GM19468 (cell line): ENCODE data around the gene RNF39.
A peak's percentile ranks its signal among the peaks of the same experiment; 100 is the strongest.
"Not testable (repeated sequence)": the region's sequence is repeated elsewhere in the genome, so short reads cannot be mapped to it uniquely, and the experiment has no call there.

Source experiments
- ATAC-seq: cut with Tn5 transposase; IDR thresholded peaks from one replicate; pipeline ENCODE4 v1.9.1; 2021; ENCODE audit warnings: mild to moderate bottlenecking, moderate library complexity, moderate number of reproducible peaks; ENCODE audit not compliant: unreplicated experiment; ENCODE audit errors: extremely low read depth

Gene RNF39, protein sequence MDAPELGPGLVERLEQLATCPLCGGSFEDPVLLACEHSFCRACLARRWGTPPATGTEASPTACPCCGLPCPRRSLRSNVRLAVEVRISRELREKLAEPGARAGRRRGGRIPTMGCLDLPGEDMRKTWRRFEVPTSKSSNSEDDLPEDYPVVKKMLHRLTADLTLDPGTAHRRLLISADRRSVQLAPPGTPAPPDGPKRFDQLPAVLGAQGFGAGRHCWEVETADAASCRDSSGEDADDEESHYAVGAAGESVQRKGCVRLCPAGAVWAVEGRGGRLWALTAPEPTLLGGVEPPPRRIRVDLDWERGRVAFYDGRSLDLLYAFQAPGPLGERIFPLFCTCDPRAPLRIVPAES

DNA sequence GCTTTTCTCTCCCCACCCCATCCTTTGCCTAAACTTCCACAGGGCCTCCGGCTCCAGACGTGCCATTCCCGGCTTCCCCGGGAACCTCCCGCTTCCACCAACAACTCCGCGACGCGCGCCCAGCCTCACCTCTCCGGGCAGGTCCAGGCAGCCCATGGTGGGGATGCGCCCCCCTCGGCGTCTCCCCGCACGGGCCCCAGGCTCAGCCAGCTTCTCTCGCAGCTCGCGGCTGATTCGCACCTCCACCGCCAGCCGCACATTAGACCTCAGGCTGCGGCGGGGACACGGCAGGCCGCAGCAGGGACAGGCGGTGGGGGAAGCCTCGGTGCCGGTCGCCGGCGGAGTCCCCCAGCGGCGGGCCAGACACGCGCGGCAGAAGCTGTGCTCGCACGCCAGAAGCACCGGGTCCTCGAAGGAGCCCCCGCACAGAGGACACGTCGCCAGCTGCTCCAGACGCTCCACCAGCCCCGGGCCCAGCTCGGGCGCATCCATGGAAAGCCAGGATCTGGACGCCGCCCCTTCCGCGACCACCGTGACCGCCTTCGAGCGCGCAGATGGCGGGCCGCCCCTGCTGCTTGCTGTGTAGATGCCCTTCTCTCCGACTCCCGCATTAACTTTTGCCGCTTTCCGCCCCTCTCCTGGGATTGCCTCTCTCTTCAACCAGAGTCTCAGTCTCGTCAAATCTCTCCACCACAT is at the start of gene RNF39:
Gene RNF39 (minus strand): TSS at position 676 of the 696 bp plus-strand sequence. CDS start 184 bp downstream, at position 492.
- no peak for ATAC-seq

DNA sequence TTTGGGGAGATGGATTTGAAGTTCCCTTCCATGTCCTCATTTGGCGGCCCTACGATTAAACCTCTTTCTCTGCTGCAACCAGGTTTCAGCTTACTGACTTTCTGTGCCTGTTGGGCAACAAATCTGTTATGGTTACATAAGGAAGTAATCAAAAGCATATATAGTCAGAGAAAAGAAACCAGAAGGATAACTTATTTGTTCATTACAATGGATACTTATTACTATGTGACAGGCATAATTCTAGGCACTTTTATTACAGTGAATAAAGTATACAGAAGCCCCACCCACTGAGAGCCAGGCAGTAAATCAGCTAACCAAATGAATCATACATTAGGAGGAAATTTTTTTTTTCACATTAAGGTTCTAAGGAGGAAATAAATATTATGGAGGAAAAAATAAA is 46.9 kb upstream of the RNF39 start:
- no peak for ATAC-seq

DNA sequence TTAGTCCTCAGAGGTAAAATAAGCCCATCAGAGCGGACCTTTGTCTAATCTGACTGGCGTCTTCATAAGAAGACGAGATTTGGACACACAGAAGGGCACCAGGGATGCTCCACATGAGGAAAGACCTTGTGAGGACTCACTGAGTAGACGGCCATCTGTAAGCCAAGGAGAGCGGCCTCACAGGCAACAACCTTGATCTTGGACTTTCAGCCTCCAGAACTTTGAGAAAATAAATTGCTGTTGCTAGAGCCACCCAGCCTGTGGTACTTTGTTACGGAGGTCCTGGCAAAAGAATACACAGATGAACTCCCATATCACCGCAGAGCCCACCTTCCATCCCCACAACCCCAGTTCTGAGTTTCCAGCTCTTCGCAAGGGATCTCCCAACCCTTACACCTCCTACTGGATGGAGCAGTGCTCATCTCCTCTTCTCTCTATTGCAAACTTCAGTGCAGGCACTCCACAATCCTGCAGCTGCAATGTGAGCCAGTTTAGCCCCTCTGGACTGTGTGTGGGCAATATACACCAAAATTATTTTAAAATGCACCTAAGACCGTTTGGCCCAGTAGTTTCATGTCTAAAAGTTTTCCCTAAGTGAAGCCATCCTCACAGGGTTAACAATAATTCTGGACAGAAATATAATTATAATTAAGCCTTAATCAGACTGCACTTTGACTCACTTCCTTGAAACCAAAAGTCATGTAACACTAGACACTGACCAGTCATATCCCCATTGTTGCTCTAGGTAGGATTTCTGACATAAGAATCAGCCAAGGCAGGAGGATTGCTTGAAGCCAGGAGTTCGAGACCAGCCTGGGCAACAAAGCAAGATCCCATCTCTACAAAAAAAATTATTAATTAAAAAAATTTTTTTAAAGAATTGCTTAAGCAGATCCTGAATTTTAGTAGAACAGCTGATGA is 46.1 kb upstream of the RNF39 start:
- no peak for ATAC-seq

DNA sequence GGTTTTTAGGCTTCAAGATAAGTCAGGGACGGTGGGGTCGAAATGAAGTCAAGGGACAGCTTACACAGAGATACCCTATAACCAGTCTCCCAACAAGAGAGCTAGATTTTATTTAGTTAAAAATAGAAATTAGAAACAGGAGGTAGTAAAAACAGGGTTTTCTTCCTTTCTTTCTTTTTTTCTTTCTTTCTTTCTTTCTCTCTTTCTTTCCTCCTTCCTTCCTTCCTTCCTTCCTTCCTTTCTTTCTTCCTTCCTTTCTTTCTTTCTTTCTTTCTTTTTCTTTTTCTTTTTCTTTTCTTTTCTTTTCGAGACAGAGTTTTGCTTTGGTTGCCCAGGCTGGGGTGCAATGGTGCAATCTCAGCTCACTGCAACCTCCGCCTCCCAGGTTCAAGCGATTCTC is 43.1 kb upstream of the RNF39 start:
- ATAC-seq, result not testable (repeated sequence)

DNA sequence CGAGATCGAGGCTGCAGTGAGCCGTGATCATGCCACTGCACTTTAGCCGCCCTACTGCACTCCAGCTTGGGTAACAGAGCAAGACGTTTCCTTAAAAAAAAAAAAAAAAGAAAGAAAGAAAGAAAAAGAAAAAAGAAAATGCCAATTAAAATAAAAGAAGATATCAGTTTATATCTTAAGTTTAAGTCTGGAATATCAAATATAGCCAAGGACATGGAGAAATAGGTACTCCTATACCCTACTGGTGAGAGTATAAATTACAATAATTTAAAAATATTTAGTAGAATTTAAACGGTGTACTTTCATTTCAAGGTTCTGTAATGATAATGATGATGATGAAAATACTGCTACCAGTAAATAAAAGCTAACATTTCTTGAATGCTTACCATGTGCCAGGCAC is 41.2 kb upstream of the RNF39 start:
- ATAC-seq, result no peak

DNA sequence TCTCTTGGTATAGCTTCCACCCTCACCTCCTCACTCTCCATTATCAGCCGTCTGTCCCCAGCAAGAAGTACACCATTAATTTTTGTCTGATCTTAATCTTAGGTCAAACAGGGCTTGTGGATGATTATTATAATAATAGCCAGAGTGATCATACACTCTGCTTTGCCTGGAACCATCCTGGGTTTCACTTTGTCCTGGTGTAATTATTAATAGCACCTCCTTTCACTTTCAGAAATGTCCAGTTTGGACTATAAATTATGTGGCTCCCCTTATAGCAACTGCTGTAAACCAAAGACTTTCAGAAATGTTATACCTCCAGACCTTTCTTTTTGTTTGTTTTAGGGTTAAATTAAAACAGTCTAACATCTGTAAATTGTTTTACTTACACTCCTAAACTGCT is 38.3 kb upstream of the RNF39 start:
- ATAC-seq, result no peak

DNA sequence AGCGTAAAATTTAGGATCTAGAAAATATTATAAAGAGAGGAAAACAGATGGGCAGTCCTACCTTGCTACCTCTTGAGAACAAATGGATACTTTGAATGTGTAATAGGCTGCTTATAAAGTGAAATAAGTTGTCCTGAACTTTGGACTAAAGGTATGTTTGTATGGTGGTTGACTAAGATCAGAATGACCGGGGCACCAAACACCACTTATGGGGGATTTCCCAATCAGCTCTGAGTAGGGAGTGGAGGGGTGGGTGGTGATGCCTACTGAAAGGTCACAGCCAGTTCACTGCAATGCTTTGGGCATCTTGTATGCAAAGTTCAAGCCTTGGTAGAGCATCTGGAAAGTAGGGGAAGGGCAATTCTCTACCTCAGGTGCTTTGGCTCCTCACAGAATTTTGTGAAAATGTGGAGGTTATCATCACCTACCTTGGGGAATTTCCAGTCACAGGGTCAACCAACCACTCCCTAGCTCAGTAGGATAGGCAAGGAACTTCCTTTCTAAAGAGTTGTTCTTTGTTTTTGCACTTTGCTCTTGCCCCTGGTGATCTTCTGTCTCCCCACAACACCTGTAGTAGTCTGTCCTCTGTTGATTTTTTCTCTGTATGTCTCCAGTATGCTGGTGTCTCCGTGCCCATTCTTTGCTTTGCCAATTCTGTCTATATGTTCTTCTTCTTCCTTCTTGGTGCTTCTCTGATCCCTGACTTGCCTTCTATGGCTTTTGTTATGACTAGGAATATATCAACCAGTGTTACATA is 37.6 kb upstream of the RNF39 start, which contains the start of gene TRIM31:
Gene TRIM31 (minus strand): TSS at position 88 of the 757 bp plus-strand sequence. CDS start 285 bp downstream, outside the sequence.
- ATAC-seq, result no peak

DNA sequence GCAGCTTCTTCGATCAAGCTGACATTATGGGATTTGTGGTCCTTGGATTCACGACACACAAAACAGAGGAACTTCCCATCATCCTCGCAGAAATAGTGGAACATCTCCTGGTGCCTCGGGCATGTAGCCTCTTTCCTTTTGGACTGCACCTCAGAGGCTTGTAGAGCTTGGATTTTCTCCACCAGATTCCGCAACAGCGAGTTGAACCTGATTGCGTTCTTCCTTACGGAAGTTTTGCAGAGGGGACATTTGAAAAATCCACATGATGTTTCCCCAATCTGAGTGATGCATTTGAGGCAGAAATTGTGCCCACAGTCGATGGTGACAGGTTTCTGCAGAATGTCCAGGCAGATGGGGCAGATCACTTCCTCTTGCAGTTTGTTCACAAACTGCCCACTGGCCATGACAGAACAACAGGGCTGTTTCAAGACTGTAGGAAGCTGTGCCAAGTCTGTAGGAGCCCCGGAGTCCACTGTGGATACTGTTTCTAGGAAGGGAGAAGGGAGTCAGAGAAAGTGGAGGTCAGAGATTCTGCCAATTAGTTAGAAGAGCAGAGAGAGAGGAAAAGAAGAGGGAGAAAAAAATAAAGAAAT is 36.9 kb upstream of the RNF39 start:
- ATAC-seq, result no peak

DNA sequence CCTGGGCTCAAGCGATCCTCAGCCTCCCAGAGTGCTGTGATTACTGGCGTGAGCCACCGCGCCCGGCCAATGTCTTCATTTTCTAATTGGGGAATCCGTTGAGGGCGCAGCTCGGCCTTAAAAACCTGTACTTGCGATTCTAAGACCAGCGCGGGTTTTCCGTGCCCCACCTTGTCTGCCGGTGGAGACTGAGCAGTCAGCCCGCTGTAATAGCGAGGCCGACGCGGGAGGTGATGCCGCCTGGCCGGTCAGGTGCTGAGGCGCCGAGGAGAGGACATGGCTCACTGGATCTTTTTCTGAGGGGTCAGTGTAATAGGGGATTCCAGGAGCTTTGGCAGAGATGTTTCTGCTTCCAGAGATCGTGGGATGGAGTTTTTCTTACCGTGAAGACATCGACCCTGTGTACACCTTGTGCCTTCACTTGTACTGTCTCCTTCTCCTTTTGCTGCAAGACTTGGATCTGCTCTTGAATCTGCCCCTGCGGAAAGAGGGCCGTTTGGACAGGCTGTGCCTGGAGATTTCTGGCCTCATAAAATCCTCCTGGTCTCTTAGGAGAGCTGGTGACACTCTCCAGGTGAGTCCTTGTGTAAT is 35.8 kb upstream of the RNF39 start:
- no peak for ATAC-seq

DNA sequence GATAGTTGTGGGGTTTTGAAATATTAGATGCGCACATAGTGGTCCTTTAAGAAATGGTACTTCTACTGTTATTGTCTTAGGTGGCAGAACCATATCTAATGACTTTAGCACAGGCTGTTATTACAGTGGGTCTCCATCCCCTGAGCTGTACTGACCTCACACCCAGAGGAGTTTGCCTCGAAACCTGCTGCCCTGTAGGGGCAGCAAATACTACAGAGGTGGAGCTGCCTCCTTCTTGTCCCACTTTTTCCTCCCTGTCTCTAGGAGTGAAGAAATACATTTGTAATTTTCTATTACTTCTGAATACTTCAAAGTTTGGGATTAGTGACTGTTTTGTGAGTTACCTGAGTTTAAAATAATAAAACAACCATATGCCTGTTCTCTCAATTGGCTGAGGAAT is 29.1 kb upstream of the RNF39 start:
- ATAC-seq, result no peak

DNA sequence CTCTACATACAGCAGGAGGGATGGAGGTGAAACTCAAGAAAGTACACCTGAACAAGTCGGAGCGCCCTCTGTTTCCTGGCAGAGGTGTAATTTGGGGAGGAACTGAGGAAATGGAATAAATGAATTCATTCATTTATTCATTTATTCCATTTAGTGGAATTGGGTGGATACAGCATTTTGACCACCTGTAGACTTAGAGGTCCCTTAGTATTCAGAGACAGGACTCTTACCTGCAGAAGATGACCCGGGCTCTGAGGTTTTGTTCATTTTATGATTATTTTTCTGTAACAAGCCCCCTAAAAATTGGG is 28.3 kb upstream of the RNF39 start:
- no peak for ATAC-seq

DNA sequence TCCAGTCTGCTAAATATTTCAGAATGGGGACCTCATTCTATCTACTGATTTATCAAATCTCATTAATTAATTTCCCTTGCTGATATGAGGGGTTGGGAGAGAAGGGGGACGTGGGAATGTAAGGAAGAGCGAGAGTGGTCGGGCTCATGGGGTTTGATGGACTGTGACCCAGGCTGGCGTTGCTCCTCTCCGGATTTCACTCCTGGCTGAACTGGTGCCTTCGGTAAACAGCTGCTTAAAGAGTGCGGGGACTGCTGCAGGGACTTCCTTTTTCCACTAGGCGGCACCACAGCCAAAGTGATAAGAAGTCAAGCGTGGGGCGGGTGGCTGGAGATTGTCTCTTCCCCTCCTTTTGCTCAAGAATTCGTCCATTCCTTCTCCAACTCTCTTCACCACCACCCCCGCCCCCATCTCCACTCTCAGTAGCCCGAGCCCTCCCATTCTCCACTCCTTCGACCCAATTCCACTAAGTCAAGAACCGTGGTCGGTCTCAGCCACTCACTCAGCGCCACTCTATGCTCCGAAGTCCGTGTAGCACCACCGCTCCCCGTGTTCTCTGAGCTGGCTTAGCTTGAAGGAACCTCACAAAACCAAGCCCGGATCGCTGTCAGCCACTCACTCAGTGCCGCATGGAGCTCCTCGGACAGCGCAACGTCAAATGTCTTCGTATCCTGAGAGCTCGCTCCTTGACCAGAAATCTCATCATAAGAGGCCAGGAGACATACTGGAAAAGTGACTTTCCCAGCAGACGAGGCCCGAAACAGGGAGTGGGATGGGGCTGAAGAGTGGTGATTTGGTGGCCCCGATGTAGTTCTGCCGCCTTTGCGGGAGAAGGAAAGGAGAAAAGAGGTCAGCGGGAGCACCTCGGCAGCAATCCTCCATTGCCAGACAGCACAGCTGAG is 27.7 kb upstream of the RNF39 start:
- peak; percentile 47 for ATAC-seq

DNA sequence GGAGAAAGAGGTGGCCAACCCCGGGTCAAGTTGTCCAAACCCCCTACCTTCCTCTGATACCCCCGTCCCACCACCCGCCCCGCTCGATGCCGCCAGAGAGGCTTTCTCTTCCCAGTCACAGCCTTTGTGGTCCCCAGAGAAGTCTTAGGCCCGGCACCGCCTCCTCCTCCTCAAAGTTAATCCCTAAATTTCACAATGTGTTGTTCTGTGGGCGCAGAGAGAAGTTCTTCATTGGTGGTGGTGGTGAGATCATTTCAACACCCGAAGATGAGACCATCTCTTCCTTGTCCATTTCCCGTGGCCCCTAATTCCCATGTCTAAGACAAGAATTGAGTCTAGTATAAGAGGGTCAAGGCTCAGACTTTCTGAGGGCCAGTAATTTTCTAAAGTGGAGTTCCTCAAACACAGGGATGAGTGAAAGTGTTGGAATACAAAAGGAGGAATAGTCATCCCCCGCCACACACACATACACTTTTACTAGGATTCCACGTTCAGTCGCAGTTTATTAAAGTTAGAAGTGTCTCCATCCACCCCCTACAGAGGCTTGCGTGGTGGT is 26.9 kb upstream of the RNF39 start:
- no peak for ATAC-seq

DNA sequence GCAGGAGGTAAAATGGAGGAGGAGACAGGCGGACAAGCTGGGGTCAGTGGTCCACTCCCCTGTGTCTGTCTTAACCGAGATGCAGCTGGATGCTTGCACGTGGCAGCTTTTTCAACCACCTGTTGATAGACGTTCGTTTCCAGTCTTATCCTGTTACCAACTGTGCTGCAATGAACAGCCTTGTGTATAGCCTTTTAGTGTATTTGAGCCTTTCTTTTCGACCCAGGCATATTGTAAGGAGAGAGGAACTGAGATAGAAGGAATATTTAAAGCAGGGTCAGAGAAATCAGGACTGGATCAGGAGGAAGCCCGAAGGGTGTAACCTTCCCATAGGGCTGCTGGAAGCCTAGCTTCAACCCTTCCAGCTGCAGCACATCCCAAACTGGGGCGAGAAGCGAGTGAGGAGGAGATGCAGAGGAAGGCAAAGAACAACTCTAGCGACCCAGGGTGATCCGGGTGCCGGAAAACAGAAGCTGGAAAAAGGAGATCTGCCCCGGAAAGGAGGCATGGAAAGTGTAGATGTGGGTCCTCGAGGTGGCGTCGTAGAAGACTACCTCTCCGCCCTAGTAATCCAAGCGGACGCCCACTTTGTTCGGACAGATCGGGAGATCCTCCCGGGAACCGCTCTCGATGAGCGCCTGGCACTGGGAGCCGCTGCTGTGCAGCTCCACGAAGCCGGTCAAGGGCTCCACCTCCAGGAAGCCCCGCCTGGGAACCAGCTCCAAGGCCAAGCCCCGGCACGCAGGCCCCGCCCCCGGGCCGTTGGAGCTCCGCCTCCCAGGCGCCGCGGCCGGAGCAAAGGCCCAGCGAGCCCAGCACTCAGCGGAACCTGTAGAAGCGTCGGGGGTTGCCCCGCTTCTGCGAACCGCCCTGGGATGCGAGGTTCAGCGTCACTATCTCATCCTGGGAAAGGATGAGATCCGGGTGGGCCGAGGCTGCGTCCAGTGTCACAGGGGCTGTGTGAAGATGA is 26.2 kb upstream of the RNF39 start:
- no peak for ATAC-seq

DNA sequence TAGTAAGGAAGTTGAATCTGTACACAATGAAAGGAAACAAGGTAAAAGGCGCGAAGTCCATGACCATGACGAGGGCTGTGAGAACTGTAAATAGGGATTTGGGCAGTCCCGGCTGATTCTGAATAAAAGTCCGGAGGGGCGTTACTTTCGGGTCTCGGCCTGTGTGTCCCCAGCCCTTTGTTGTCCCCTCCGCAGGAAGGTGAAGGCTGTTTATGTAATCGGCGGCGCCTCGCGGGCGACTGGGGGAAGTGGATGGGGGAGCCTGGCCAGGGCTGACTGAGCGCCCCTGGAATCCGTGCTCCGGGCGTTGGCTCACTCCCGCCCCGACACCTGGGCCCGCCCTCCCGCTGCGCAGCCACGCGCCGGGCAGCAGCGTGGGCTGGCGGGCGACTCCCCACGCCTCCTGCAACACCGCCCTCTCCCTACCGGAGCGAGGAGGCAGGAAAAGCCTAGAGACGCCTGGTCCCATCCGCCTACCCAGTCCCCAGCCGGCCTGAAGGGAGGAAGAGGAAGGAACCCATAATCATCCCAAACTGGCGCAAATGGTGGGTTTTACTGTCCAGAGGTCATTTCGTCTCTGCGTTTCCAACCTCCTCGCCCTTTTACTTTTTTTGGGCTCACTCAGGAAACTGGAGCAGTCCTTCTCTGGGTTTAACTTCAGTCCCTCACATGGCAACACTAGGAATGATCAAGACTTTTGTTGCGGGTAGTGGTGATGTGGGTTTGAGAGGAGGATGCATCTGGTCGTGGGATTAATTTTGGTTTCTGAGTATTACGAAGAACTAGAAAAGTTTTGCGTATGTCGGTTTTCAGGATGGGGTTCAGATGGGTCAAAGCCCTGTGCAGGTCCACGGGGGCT is 25.2 kb upstream of the RNF39 start:
- no peak for ATAC-seq

DNA sequence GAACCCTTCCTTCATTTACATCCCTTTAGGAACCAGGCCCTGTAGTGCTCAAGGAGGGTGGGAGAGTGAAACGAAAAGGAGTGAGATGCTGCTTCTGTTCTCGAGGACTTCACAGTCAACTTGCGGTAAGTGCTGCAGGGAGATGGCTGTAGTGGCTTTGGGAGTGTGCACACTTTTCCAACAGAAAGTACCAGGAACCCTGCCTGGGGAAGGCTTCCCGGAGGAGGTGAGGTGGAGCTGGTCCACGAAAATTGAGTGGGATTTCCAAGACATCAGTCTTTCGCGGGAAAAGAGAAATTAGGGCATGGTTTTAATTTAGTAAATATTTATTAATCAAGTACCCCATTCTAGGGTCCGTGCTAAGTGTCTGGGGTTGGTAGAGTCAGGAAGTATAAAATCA is 24.6 kb upstream of the RNF39 start:
- no peak for ATAC-seq
